Stimulated activated effector memory CD8-positive, alpha-beta T cell treated with anti-CD3 and anti-CD28 coated beads, Interleukin-12 subunit alpha, Interleukin-12 subunit beta, amount 100 ng/mL, for 72 hours (primary cell): ENCODE results near the gene SUSD1.

Experiments
- ATAC-seq: fragments of 150-1000 bp; cut with Tn5 transposase; 2 replicates; pipeline ENCODE4 v1.10.0; 2021
- DNase-seq, 2 donors: peaks; one replicate each; pipeline ENCODE4 v3.0.0; 2021 to 2022; ENCODE audit warnings: low spot score in 2 of 2
- H3K27ac Mint-ChIP-seq: one replicate; pipeline ENCODE4 v1.8.0; 2022; ENCODE audit warnings: mild to moderate bottlenecking, mixed read lengths
- H3K36me3 Mint-ChIP-seq: one replicate; pipeline ENCODE4 v1.8.0; 2022; ENCODE audit warnings: mild to moderate bottlenecking, mixed read lengths
- H3K4me1 Mint-ChIP-seq: one replicate; pipeline ENCODE4 v1.8.0; 2022; ENCODE audit warnings: mixed read lengths
- H3K4me3 Mint-ChIP-seq: one replicate; pipeline ENCODE4 v1.8.0; 2022; ENCODE audit warnings: mild to moderate bottlenecking, mixed read lengths
- H3K9me3 Mint-ChIP-seq: one replicate; pipeline ENCODE4 v1.8.0; 2022; ENCODE audit warnings: mixed read lengths

The SUSD1 gene

DNA sequence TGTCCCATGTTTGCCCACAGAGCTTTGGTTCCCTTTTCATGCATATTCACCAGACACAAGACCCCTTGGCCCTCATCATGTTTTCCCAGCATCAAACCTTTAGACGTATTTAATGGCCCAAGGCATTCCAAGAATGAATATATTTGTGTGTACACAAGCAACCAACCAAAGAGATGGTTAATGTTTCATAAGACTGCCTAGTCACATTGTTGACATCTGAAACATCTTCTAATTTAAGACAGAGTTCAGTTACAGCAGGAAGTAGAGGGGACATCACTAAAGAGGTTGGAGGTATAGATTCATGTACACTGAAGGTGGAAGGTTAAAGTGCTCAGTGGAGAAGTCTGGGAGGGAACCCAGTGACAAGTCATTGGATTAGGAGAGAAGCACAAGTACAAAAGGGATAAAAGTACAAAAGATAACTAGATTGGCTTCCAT lies 49.1 kb downstream of the SUSD1 start:
- no peak overlapping the region for H3K4me3 Mint-ChIP-seq
- no peak for DNase-seq
- no peak for ATAC-seq
- H3K9me3 Mint-ChIP-seq = no peaks in the 10 kb centered on the region
- H3K4me1 Mint-ChIP-seq = peaks cover 20% of the 10 kb centered on the region
- no peak overlapping the region for H3K27ac Mint-ChIP-seq
- H3K36me3 Mint-ChIP-seq = peaks cover 18% of the 10 kb centered on the region

DNA sequence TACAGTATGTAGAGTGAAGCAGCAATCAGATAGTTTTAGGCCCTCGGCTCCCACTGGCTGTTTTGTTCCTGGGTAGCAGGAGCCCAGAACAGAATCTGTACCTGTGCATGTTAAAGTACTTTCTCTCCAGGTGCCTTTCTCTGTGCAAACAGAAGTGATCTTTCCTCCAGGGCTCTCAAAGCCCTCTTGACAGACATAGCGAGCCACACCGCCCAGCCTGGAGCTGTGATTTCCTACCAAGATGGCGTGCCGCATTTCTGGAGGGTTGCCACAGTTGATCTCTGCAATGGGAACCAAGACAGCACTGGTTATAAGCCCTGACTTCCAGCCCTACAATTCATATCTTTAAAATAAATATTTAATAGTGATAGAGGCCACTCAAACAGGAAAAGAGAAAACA lies 50.9 kb downstream of the SUSD1 start:
- Mint-ChIP-seq H3K4me3 (no peak overlapping the region), H3K27ac (no peak overlapping the region), H3K36me3 (peaks cover 18% of the 10 kb centered on the region), H3K9me3 (no peaks in the 10 kb centered on the region), H3K4me1 (peaks cover 20% of the 10 kb centered on the region)
- no peak for ATAC-seq
- no peak for DNase-seq

DNA sequence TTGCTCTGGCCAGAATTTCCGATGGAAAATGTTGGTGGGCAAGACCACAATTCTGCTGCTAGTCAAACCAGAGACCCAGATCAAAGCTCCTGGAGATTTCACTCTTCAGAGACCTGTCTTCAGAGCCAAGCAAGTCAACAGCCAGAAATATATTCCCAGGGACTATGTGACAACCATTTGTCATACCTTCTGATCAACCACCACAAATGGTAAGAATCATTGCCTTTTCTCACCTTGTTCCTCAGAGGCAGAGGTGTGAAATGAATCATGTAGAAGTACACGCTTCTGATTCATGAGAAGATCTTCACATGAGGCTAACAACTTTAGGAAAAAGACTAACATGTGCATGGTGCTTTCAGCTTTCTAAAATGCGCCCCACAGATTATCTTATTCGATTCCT lies 53.5 kb downstream of the SUSD1 start:
- no peaks in the 10 kb centered on the region for H3K9me3 Mint-ChIP-seq
- H3K4me3 Mint-ChIP-seq = no peak overlapping the region
- peaks cover 18% of the 10 kb centered on the region for H3K36me3 Mint-ChIP-seq
- ATAC-seq (peak; percentile 99), DNase-seq (no peak)
- no peak overlapping the region for H3K27ac Mint-ChIP-seq
- H3K4me1 Mint-ChIP-seq = peaks cover 20% of the 10 kb centered on the region

DNA sequence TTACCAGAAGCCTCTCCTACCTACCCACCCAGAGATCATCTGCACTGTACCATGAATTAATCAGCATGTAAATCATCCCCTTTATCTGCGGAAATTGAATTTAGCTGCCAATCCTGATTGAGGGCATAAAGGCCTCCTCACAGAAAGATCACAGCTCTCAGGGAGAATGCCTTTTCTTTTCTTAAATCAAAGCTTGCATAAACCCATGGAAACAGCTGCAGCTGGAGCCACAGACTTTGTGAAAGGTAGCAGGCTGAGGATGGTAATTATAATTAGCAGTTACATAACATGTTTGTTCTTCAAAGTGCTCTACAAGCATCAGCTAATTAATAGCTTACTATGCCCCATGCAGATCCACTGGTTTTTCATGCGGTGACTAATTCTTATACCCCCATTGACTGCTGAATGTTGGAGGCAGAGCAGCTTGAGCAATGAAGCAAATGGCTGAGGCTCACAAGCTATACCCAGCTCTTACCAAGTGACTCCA lies 54.6 kb downstream of the SUSD1 start:
- no peak for DNase-seq
- no peak overlapping the region for H3K4me3 Mint-ChIP-seq
- H3K4me1 Mint-ChIP-seq = peaks cover 20% of the 10 kb centered on the region
- no peaks in the 10 kb centered on the region for H3K9me3 Mint-ChIP-seq
- peaks cover 23% of the 10 kb centered on the region for H3K36me3 Mint-ChIP-seq
- H3K27ac Mint-ChIP-seq = no peak overlapping the region
- no peak for ATAC-seq

DNA sequence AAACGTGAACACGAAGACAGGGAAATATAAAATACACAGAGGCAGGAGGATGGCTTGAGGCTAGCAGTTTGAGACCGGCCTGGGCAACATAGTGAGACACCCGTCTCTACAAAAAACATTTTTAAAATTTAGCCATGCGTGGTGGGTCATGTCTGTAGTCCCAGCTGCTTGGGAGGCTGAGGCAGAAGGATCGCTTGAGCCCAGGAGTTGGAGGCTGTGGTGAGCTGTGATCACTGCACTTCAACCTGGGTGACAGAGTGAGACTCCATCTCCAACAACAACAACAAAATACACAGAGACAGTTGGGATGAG lies 55.1 kb downstream of the SUSD1 start:
- Mint-ChIP-seq H3K27ac (no peak overlapping the region), H3K36me3 (peaks cover 23% of the 10 kb centered on the region), H3K9me3 (no peaks in the 10 kb centered on the region), H3K4me1 (peaks cover 20% of the 10 kb centered on the region), H3K4me3 (no peak overlapping the region)
- DNase-seq (no peak), ATAC-seq (no peak)

DNA sequence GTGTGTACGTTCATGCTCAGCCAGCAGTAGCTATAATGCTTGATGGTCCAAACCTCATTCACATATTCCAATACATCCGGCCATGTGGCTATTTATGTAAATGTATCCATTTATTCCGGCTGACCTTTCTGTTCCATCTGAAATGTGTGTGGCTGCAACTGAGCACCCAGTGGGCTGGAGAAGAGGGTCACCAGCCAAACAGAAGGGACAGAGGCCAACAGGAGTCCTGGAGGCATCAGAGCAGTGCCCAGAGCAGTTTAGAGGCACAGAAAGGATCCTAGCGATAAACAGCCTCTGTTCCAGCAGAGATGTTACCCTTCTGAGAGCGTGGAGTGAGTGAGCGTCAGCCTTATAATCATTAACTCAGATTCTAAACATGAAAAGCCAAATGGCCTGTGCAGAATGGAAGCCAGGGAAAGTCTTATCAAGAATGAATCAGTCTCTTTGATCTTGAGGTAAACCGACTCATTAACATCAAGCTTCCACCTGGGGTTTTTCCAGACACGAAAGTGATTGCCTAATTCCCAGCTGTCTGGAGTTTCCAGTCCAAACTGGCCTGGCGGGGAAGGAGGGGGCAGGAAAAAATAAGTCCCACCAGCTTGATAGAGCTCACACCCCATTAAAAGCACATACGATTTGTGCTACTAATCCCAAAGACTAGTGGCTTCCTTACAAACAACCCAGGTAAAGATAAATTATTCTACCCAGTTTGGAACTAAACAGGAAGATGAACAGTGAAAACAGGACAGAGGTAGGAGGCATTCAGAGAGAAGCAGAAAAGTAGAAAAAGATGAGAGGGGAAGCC lies 55.7 kb downstream of the SUSD1 start:
- Mint-ChIP-seq H3K27ac (no peak overlapping the region), H3K9me3 (no peaks in the 10 kb centered on the region)
- no peak for ATAC-seq

DNA sequence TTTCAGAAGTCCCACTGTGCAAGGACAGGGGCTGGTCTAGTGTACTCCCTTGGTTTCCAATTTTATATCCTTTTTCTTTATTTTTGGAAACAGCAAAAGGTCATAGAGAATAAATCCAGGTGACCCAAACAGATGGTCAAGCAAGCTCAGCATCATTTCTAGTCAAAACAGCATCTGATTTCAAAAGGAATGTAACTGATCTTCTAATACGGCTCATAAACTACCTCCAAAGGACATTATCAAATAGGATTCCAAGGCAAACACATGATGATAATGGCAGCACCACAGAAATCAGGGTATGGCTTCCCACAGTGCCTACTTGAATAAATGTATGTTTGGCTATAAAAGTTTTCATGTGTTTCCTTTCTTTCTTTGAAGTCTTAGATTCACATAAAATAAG lies 57.1 kb downstream of the SUSD1 start:
- ATAC-seq (no peak), DNase-seq (no peak)
- Mint-ChIP-seq H3K9me3 (no peaks in the 10 kb centered on the region), H3K4me3 (no peak overlapping the region), H3K36me3 (peaks cover 17% of the 10 kb centered on the region), H3K4me1 (peaks cover 18% of the 10 kb centered on the region), H3K27ac (no peak overlapping the region)

More for the DNA sequence above, 55.7 kb downstream of the SUSD1 start:
- no peak for DNase-seq
- peaks cover 20% of the 10 kb centered on the region for H3K4me1 Mint-ChIP-seq
- H3K36me3 Mint-ChIP-seq = peaks cover 23% of the 10 kb centered on the region
- H3K4me3 Mint-ChIP-seq = no peak overlapping the region

DNA sequence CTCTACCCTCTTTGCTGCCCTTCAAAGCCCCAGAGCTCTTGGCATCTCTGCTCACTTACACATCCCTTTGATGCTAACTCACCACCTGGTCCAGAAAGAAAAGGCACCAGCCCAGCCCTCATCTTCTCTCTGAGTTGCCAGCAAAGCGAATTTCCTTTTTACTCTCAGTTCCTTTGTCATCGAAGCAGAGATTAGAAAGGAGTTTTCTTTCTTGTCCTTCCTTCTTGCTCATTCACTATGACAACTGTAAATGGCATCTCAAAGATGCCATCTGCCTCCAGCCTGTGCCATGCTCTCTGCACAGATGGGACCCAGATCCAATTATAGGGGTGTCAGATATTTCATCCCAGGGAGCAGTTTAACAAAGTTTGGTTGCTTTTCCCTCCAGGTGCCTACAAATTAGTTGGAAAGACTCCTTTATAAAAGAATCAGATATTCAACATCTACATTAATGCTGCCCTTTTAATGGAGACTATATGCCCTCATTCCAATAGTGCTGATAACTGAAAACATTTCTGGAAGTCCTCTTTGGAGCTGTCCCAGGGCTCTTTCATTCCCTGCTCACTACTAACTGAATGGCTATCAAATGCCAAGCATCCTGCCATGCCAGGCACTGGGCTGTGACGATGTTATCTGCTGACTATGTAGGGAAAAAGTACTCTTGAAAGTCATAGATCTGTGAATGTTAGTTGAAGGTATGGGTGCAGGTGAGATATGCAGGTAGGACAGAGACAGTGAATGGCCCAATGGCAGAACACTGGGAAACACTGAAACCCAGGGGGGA lies 58.9 kb downstream of the SUSD1 start:
- no peaks in the 10 kb centered on the region for H3K4me1 Mint-ChIP-seq
- ATAC-seq (no peak), DNase-seq (no peak)

DNA sequence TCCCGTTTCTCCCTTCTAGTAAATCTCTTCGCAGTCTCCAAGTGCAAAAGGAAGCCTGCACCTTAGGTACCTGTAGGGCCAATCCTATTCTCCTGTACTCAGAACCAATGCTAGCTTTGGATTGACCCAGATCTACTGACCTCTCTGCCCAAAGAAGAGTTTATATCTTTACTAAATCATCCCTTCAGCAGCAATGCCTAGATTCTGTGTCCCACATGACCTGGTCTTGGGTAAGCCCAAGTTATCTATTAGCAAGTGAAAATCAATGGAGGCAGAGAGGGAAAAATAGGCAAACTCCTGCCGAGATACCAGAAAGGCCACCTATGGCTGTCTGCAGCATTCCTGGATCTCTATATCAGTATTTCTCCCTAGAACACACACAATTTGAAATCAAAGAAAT lies 60.0 kb downstream of the SUSD1 start:
- Mint-ChIP-seq H3K4me1 (no peaks in the 10 kb centered on the region), H3K27ac (no peak overlapping the region), H3K36me3 (peaks cover 17% of the 10 kb centered on the region)

More for the DNA sequence above, 58.9 kb downstream of the SUSD1 start:
- Mint-ChIP-seq H3K36me3 (peaks cover 9% of the 10 kb centered on the region), H3K4me3 (no peak overlapping the region), H3K9me3 (no peaks in the 10 kb centered on the region), H3K27ac (no peak overlapping the region)

DNA sequence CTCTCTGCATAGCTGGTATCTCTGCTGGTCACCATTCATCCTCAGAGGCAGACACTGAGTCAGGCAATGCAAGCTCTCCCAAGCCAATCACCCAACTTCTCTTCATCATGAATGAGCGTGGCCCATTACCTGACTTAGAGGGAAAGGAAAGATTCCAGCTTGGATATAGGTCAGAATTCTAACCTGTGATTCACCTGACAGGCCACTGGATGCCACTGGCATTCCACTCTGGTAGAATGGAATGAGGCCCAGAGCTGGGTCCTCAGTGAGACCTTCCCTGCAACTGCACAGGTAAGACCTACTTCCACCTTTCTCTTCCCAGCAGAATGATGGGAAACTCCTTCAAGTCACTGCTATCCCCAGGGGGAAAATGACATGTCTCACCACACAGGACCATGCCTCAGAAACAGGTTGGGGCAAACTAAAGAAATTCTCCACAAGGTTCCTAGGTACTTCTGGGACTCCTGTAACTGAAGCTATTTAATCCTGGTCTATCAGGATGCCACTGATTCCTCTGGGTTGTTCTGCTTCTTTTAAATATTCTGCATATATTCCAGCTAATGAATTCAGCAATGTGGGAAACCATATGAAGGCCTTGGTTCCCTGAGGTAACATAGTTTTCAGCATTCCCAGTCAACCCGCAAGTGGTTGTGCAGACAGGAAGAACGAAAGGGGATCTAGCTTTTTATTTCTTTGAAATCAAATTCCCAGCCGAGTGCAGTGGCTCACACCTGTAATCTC lies 62.0 kb downstream of the SUSD1 start:
- Mint-ChIP-seq H3K9me3 (no peaks in the 10 kb centered on the region), H3K27ac (no peak overlapping the region), H3K36me3 (peaks cover 26% of the 10 kb centered on the region), H3K4me1 (no peaks in the 10 kb centered on the region), H3K4me3 (no peak overlapping the region)
- ATAC-seq (peak; percentile 39), DNase-seq (no peak)

More for the DNA sequence above, 60.0 kb downstream of the SUSD1 start:
- DNase-seq (no peak), ATAC-seq (no peak)
- no peaks in the 10 kb centered on the region for H3K9me3 Mint-ChIP-seq
- no peak overlapping the region for H3K4me3 Mint-ChIP-seq

DNA sequence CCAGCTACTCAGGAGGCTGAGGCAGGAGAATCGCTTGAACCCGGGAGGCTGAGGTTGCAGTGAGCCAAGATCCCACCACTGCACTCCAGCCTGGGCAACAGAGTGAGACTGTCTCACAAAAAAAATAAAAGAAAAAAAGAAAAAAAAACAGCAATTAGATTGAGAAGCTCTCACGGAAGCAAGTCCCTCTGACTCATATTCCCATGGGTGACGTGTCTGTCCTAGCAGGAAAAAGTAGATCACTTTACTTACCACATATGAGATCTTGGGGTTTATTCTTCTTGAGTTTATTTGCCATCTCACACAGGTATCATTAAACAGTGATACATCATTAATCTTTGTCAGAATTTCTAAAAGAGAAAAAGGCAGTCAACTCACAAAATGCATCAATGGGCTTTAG lies 62.6 kb downstream of the SUSD1 start:
- H3K36me3 Mint-ChIP-seq = peaks cover 26% of the 10 kb centered on the region

DNA sequence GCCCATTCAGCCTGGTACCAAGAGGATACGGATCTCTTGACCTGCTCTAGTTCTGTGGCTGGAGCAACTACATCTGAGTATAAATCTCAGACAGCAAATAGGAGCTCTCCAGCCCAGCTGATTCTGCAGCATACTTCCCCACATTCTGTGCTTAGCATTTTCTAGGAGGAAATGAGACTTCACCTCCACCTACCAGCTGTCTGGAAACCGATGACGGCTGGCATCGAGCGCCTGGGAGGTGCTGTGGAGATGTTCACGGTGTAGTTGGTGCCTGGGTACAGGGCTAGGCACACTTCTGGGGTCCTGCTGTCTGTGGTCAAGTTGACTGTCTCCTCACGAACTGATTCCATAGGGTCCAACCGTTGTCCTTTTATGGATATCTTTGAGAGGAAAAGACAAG lies 63.6 kb downstream of the SUSD1 start:
- ATAC-seq (no peak), DNase-seq (no peak)
- Mint-ChIP-seq H3K27ac (no peak overlapping the region), H3K36me3 (peaks cover 27% of the 10 kb centered on the region), H3K9me3 (no peaks in the 10 kb centered on the region), H3K4me1 (no peaks in the 10 kb centered on the region), H3K4me3 (no peak overlapping the region)

More for the DNA sequence above, 62.6 kb downstream of the SUSD1 start:
- no peaks in the 10 kb centered on the region for H3K4me1 Mint-ChIP-seq
- no peak overlapping the region for H3K4me3 Mint-ChIP-seq
- no peaks in the 10 kb centered on the region for H3K9me3 Mint-ChIP-seq
- ATAC-seq (no peak), DNase-seq (no peak)
- H3K27ac Mint-ChIP-seq = no peak overlapping the region

DNA sequence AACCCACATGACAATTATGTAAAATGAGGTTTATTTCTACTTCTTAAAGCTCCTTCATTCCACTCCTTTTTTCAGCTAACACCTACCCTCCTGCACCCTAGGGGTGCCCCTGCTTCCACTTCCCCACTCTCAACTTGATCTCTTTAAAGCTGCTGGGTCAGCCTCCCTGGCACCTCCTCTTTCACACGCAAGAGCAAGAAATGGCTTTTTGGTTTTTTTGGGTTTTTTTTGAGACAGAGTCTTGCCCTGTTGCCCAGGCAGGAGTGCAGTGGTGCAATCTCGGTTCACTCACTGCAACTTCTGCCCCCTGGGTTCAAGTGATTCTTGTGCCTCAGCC lies 64.4 kb downstream of the SUSD1 start:
- no peak for DNase-seq
- Mint-ChIP-seq H3K36me3 (peaks cover 29% of the 10 kb centered on the region), H3K4me1 (no peaks in the 10 kb centered on the region), H3K27ac (no peak overlapping the region), H3K9me3 (no peaks in the 10 kb centered on the region), H3K4me3 (no peak overlapping the region)
- ATAC-seq = no peak

DNA sequence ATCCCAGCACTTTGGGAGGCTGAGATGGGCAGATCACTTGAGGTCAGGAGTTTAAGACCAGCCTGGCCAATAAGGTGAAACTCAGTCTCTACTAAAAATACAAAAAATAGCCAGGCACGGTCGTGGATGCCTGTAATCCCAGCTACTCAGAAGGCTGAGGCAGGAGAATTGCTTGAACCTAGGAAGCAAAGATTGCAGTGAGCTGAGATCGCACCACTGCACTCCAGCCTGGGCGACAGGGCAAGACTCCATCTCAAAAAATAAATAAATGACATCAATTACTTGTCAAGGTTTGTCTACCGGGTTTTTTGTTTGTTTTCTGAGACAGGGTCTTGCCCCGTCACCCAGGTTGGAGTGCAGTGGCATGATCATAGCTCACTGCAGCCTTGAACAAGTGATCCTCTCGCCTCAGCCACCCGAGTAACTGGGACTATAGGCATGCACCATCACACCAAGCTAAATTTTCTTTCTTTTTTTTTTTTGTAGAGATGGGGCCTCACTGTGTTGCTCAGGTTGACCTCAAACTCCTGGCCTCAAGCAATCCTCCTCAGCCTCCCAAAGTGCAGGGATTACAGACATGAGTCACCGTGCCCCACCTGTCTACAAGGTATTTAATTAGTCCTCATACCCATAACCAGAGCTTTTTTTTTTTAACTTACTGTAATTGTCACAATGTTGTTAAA lies 64.9 kb downstream of the SUSD1 start:
- no peak overlapping the region for H3K27ac Mint-ChIP-seq
- no peak for ATAC-seq
- H3K9me3 Mint-ChIP-seq = no peaks in the 10 kb centered on the region
- no peak for DNase-seq
- no peak overlapping the region for H3K4me3 Mint-ChIP-seq
- H3K4me1 Mint-ChIP-seq = no peaks in the 10 kb centered on the region
- peaks cover 26% of the 10 kb centered on the region for H3K36me3 Mint-ChIP-seq

DNA sequence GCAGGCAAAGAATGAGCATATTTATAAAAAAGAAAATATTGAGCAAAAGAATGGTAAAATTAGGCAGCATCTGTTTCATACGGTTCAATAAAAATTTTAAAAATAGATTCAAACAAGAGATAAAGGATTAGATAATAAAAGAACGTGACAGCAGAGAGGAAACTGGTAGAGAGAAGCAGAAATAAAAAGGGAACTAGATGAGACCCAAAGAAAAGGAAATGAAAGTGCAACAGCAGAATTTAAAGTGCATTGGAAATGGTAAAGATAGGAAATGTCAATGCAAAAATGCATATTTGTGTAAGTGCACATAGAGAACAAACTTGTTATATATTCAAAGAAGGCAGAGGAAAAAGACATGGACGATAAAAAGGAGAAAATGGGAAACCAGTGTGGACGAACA lies 70.2 kb downstream of the SUSD1 start:
- Mint-ChIP-seq H3K4me3 (no peak overlapping the region), H3K36me3 (peaks cover 21% of the 10 kb centered on the region), H3K4me1 (no peaks in the 10 kb centered on the region), H3K27ac (no peak overlapping the region), H3K9me3 (no peaks in the 10 kb centered on the region)
- no peak for DNase-seq
- ATAC-seq = no peak
